Limb (tissue), 2 donors: ENCODE measurements around the gene TMEM53.

Experiments used
- DNase-seq, 2 donors: peaks; one replicate each; pipeline ENCODE4 v3.0.0-alpha.2; 2016; ENCODE audit errors: extremely low spot score in 2 of 2

The TMEM53 gene

DNA sequence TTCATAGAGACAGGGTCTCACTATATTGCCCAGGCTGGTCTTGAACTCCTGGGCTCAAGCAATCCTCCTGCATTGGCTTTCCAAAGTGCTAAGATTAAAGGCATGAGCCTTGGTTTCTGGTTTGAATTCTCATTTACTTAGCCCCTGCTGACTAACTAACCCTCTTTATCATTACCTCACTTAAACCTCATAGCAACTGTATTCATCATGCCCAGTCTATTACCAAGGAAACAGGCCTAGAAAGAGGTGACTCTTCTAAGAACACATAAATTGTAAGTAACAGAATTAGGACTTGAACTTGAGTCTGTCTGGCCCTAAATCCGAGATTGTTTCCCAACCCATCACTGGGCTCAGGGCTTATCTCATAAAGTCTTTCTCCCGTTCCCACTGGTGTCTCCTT lies 44.2 kb downstream of the TMEM53 start:
- no peak for DNase-seq

DNA sequence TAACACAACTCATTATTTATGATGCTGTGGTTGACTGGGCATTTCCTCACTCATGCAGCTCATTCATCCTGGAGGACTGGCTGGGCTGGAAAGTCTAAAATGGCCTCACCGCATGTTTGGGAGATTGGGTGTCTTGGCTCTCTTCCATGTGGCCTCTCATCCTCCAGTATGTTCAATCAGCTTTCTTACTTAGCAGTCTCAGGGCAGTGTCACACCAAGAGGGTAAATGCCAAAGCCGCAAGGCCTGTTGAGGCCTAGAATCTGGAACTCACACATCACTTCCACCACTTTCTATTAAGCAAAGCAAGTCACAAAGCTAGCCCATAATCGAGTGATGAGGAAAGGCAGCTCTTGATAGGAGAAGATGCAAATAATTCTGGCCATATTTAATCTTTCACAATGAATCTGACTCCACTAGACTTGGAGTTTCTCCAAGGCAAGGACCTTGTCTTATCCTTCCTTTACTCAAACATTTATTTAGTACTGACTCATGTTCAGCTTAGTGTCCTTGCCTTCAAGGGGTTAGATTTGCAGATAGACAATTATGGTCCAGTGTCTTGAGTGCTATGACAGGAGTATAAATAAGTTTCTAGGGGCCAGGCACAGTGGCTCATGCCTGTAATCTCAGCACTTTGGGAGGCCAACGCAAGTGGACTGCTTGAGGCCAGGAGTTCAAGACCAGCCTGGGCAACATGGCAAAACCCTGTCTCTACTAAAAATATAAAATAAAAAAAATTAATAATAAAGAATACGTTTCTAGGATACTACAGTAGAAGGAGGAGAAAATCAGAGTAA lies 45.1 kb downstream of the TMEM53 start:
- DNase-seq, result no peak

DNA sequence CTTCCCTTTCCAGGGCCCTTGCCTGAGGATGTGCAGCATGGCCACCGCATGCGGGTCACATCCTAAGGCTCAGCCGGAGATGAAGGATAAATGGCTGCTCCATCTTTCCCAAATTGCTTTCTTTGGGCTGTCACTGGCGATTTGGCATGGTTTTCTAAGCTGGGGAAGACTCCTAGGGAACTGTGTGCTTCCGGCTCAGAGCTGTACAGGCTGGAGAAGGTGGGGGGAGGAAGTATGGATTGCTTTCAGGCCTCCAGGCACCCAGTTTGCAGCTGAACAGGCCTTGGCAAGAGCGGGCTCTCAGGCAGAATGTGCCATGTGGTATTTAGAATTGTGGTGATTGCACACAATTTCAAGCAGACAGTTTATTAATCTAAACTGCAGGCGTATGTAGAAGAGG lies 48.9 kb downstream of the TMEM53 start:
- DNase-seq, result no peak

DNA sequence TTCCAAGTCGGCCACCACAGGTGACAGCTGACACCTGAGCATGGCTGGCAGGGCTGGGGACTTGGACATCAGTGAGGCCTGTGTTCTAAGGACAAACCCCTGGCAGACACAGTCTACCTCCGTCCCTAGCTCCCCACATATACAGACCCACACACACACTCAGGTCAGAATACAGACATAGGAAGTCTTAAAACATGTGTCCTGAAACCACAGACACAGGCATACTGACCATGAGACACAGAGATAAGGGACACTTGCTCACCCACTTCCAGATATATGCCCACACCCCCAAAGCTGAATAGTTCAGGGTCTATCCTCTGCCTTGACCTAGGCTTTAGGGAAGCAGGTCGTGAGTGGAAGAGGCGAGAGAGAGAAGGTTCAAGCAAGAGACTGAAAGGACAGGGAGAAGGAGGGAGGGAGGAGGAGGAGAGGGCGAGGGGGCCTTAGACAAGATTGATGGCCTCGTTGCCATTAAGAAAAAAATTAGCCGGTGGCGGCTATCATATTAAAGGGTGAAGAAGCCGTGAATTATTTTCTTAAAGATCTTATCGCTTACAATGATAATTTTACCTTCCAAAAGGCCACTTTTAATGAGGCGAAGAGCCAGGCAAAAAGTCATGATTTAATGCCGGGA lies 49.9 kb downstream of the TMEM53 start:
- DNase-seq, result no peak

DNA sequence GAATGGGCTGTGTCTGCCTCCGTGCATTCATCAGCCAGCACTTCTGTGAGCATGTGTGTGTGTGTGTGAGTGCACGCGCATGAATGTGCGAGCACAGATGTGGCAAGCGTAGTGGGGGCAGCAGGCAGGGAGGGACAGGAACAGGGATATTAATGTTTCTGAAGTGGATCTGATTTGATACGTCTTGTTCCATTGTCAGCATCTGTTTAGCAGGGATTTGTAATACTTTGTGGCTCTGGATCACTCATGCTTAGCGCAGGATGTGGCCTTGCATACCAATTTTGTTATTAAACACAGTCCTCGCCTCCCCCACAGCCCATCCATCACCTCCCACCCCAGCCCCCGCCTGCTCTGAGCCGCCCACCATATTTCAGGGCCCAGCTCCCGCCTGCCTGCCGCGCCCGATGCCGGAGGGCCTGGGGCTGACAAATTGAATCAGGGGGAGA lies 52.4 kb downstream of the TMEM53 start:
- peak in 1 of 2 donors; percentile 48 for DNase-seq

DNA sequence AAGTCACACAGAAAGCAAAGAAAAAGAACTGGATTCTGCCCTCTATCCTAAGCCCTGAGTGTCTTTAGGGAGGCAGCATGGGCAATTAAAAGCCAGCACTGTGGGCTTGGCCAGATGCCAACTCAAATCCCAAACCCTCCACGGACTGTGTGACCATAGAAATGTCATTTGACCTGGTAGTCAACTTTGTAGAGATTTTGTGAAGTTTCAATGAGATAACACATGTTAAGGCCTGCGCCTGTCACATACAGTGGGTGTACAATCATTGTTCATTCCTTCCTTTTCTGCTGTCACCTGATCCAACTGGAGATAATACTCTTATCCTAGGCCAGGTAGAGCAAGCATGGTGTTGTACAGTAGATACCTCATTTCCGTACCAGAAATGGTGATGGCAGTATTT lies 54.2 kb downstream of the TMEM53 start:
- DNase-seq, result no peak

DNA sequence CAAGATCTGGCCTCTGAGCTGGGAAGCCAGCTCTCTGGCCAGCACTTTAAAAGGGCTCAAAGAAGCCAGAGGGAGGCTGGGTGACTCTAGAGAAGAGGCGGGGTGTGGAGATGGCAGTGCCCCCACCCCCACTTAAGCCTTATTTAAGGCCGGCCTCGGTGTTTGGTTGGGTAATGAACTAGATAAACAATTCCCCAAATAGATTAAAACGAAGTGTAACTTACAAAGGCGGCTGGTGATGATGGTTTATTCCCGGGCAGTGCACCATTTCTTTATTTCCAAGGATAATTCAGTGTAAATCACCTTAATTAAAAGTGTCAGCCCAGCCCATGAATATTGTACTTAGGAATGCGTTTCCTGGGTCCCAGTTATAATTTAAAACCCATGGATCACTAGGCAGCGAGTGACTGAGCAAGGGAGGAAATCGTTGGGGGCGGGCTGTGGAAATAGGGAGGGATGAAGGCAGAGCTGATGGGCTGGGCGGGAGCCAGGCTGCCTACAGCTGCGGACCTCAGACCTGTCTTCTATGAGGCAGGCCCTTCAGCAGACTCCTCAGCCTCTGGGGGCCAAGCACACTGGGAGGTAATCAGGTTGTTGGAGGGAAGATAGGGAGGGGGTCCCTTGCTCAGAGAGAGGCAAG lies 54.9 kb downstream of the TMEM53 start:
- DNase-seq, result peak in 1 of 2 donors; percentile 42

DNA sequence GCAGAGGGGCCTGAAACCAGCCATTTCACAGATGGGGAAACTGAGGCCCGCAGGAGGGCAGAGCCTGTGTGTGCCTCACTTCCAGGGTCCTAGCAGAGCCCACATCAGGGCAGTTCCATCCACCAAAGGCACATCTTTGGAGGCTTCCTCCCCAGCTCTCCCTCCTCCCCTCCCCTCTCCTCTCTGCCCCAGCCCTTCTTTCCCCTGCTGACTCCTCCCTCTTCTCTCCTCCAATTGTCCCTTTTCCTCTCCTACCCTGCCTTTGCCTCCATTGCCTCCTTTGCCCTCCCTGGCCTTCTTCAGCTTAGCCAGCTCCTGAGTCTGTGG lies 56.6 kb downstream of the TMEM53 start:
- no peak for DNase-seq

DNA sequence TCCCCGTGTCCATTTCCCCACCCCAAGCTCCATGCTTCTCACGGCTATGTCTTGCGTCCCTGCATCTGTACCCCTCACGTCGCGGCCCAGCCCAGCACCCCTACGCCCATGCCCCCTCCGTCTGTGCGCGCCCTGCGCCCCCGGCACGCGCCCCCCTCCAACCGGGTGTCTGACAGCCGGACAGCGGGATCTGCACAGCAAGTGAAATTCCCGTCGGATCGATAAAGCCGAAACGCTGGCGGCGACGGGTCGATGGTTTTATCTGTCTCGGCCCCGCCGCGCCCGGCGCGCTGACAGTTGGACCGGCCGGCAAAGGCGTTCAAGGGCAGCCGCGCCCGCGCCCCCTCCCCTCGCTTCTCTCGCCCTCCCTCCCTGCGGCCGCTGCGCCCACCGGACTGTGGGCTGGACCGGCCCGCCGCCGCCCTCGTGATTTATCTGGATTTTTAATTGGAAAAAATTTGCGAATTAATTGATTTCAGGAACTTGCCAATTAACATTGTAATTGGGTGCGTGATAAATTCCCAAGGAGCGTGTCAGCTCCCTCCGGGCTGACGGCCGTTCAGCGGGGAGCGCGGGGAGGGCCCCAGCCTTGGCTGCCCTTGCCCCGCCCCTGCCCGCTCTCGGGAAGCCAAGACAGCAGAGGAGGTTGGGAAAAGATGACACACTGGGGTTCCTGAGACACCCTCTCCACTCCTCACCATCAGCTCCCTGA lies 57.1 kb downstream of the TMEM53 start:
- peak in 1 of 2 donors; percentile 41 for DNase-seq

DNA sequence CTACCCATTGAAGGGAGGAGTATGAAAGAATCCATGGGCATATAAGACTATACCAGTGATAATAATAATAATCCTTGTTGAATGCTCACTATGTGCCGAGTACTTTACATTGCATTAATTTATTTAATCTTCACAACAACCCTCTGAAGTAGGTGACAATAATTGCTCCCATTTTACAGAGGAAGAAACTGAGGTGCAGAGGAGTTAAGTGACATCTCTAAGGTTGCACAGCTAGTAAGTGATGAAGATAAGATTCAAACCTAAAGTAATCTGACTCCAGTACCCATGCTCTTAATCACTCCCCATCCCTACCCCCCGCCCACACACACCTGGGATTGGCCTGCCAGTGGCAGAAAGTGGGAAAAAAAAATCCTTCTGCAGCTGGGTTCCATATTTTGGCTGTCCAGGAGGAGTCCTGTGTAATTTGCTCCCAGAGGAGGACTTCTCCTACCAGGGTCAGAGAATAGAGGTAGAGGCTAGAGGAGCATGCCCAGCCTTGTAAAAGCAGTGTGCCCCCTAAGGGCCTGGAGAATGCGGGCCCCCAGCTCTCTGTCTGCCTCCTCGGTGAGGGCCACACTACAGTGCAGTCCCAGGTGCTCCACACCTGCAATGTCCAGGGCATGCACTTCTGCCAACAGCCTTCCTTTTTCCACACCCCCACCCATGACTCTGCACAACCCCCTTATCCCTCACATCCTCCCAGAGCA lies 57.8 kb downstream of the TMEM53 start:
- DNase-seq, result no peak

DNA sequence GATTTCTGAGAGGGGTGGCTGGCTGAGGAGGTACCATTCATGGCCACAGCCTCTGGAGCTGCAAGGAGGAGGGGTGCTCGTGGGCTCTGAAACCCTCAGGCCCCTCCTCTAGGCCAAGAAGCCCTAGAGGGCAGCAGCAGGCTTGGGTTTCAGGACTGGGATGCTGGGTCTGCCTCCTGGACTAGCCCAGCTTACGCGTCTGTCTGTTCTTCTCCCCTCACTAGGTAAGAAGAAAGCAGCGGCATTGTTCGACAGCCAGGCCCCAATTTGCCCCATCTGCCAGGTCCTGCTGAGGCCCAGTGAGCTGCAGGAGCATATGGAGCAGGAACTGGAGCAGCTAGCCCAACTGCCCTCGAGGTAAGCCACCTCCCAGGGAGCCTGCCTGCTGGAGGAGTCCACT lies 60.3 kb downstream of the TMEM53 start:
- DNase-seq, result no peak

DNA sequence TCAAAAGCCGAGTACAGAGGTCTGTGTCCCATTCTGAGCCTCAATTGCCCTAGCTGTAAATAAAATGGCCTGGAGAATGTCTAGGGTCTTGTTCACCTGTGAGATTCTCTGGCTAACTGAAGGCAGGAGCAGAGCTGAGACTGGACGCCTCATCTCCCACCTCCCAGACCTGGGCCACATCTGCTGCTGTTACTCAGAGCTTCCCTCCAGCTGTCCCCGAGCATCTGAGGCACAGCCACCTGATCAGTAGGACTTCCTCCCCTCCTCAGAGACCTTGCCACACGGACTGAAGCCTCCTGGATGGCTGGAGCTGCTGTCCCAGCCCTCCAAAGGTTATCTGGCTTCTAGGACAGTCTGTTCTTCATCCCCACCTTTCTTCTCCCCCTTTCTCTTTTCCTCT lies 62.4 kb downstream of the TMEM53 start:
- no peak for DNase-seq

DNA sequence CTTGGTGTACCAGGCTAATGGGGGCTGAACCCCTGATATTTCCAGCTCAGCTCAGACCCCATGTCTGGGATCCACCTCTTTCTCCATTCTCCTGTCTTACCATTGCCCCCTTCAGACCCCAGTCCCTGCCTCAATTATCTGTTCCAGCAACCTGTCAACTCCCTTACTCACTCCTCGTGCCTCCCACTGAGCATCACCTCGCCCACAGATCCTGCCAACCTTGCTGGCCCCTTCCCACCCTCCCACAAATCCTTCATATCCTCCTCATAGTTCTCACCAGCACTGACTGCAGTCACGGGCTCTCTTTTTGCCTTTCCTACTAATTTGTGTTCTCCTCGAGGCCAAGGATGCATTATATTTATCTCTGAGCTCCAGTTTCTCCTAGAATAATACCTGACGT lies 62.9 kb downstream of the TMEM53 start:
- no peak for DNase-seq

DNA sequence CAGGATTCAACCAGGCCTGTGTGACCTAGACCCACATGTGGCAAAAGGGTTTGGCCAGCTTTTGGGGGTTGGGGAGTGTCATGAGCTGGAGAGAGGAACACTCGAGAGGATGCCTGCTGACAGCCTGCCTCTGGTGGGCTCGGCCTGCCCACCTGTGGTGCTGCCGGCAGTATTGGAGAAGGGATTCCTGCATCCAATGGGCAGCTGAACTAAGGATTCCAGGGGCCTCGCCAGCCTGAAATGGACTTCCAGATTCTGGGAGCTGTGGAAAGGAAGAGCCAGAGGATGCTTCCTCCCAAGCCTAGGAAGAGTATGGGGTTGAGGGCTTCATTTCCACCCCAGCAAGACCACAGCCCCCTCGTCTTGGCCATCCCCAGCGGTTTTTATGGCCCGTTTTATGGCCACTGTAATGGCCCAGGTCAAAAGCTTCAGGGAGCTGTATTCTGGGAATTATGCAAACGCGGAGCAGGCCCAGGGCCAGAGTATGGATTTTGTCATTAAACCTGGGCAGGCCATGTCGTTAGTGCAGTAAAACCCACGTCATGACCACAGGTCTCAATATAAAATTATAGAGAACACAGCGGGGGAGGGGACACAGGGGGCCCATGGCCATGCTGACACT lies 63.6 kb downstream of the TMEM53 start:
- no peak for DNase-seq

DNA sequence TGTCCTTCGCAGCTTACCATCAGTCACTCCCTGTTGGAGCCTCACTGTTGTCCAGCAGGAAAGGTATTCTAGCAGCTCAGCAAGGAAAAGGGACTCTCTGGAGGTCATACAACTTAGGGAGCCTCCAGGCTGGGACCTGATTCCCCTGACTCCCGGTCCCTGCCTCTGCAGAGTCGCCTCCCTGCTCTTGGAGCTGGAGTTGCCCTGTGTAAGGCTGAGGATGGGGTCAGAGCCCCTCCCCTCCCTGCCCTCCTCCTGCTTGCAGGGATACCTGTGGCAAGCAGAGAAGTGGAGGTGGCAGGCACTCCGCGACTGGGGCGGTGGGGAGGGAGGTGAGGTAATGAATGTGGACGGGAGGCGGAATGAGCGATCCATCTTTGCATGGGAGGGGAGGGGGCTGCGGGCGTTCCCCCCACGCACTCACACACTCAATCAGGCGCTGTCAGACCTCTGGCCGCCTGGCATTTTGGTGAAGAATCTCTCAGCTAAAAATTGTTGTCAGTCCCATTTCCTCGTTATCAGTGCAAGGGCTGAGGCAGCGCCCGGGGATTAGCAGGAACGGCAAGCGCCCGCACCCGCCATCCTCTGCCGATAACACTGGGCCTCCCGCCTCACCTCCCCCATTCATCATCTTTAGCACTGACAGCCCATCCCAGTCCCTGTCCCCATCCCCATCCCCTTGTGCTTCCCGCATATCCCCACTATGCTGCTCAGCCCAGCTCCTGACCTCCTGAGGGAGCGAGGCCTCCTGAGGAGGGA lies 64.3 kb downstream of the TMEM53 start:
- no peak for DNase-seq

DNA sequence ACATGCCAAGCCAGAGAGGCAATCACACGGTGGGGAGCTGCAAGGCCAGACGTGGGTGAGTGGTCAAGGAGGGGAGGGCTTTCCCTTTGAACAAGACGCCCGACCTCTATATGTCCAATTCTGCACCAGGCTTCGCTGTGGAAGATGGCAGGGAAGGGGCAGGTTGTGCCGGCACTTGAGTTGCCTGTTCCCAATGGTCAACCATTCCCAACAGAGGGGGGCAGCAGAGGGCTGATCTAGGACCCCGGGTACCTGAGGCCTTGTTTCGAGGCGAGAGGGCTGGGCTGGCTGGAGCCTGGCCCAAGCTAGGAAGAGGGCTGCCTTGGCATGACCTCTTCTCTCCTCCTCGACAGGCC lies 64.9 kb downstream of the TMEM53 start:
- DNase-seq, result peak in 1 of 2 donors; percentile 69

DNA sequence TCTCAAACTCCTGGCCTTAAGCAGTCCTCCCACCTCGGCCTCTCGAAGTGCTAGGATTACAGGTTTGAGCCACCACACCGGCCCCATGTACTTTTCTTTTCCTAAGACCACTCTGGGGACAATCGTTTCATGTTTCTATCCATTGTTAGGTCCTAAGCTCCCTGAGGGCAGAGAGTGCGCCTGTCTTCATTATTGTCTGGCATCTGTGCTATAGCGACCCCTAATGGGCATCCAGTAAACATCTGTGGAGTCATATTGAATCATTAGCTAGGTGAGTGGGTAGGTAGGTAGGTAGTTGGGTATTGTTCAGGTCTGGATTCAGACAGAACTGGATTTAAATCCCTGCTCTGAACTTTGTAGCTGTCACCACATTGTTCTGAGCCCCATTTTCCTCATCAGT lies 66.1 kb downstream of the TMEM53 start:
- DNase-seq, result no peak

DNA sequence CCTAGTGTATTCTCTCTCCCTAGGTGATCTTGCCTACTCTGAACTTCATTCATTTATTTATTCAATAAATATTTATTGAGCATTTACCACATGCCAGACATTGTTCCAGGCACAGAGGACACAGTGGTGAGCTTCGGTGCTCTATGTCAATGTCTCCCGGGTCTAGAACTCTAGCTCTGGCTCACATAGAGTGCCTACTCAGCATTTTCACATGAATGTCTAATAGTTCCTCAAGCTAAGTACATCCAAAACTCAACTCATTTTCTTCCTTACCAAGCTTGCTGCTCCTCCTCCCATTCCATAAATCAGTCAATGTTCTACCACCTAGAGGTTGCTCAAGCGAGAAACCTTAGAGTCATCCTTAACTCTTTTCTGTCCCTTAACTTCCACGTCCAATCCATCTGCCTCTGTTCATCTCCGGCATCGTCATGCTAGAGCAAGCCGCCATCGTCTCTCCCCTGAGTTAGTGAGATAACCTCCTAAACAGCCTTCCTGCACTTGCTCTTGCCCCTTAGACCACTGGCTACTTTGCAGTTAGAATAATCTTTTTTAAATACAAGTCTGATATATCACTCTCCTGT lies 67.5 kb downstream of the TMEM53 start:
- no peak for DNase-seq

DNA sequence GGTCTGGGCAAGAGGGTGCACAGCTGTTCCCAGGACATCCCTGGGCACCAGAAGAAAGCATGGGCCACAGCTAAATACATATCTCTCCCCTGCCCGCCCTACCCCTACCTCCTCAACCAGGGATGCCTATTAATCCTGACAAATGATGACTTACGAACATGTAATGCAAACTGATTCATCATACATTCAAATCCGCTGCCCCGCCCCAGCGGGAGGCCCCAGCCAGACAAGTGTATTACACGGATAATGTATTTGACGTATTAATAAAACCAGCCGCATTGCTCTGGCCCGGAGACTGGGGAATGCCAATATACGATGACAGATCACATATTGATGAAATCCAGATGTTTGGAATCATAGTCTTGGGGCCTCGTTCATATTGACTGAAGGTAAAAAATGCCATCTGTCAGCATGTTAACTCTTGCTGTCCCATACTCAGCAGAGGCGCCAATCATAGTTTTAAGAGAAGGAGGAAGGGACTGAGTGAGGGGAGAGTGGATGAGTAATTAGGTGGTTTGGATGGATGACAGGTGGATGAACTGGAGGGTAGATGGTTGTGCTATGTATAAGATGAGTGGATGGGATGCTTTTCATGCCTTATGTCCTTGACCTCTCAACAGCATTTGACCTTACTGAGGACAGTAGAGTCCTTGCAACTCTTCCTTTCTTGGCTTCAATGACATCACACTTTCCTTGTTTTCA lies 68.2 kb downstream of the TMEM53 start:
- DNase-seq, result no peak
